Measurements from ENCODE around the gene TNFRSF9.

DNA sequence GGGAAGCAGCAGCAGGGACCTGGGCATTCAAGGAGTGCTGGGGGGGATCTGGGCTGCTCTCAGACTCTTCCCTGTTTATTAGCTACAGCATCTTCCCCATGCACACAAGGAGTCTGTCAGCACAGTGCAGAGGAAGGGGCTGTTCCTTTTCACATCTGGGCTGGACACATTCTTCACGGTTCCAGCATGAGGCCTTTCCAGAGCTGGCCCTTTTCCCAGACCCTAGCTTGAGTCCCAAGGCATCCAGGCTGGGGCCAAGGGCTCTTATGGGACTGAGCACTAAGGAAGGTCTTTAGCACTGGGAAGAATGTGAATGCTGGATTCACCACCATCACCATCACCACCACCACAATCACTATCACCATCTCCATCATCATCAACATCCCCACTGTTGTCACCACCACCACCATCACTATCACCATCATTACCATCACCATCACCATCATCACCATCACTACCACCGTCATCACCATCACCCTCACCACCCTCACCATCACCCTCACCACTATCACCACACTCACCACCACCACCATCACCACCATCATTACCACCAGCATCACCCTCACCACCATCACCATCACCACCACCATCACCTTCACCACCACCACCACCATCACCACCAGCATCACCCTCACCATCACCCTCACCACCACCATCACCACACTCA lies 49.3 kb upstream of the TNFRSF9 start:
- TF ChIP-seq, protein P1, sequence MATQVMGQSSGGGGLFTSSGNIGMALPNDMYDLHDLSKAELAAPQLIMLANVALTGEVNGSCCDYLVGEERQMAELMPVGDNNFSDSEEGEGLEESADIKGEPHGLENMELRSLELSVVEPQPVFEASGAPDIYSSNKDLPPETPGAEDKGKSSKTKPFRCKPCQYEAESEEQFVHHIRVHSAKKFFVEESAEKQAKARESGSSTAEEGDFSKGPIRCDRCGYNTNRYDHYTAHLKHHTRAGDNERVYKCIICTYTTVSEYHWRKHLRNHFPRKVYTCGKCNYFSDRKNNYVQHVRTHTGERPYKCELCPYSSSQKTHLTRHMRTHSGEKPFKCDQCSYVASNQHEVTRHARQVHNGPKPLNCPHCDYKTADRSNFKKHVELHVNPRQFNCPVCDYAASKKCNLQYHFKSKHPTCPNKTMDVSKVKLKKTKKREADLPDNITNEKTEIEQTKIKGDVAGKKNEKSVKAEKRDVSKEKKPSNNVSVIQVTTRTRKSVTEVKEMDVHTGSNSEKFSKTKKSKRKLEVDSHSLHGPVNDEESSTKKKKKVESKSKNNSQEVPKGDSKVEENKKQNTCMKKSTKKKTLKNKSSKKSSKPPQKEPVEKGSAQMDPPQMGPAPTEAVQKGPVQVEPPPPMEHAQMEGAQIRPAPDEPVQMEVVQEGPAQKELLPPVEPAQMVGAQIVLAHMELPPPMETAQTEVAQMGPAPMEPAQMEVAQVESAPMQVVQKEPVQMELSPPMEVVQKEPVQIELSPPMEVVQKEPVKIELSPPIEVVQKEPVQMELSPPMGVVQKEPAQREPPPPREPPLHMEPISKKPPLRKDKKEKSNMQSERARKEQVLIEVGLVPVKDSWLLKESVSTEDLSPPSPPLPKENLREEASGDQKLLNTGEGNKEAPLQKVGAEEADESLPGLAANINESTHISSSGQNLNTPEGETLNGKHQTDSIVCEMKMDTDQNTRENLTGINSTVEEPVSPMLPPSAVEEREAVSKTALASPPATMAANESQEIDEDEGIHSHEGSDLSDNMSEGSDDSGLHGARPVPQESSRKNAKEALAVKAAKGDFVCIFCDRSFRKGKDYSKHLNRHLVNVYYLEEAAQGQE (IDR thresholded peaks at IDR 0.05; ENCODE audit: unreplicated experiment), result no peak
- TF ChIP-seq, protein P2, sequence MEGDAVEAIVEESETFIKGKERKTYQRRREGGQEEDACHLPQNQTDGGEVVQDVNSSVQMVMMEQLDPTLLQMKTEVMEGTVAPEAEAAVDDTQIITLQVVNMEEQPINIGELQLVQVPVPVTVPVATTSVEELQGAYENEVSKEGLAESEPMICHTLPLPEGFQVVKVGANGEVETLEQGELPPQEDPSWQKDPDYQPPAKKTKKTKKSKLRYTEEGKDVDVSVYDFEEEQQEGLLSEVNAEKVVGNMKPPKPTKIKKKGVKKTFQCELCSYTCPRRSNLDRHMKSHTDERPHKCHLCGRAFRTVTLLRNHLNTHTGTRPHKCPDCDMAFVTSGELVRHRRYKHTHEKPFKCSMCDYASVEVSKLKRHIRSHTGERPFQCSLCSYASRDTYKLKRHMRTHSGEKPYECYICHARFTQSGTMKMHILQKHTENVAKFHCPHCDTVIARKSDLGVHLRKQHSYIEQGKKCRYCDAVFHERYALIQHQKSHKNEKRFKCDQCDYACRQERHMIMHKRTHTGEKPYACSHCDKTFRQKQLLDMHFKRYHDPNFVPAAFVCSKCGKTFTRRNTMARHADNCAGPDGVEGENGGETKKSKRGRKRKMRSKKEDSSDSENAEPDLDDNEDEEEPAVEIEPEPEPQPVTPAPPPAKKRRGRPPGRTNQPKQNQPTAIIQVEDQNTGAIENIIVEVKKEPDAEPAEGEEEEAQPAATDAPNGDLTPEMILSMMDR (conservative IDR thresholded peaks at IDR 0.05; ENCODE audit: low read depth in 2 of 2), result no peak
- no peak for TF ChIP-seq EZH2 (IDR thresholded peaks at IDR 0.05; ENCODE audit: low read depth, unreplicated experiment)

All from GM23338 (cell line).